ENCODE data around the gene ASIC2.

ASIC2 gene

GRCh38 chr17:33292981-33293867 lies at the start of gene ASIC2:
Gene ASIC2, minus strand, starts transcription at chr17:33293295.
- DNase-seq (ENCODE audit: low read depth), result no peak

GRCh38 chr17:33342025-33342424 lies 48.9 kb upstream of the ASIC2 start:
- no peak for DNase-seq (ENCODE audit: low read depth)

- DNase-seq (ENCODE audit: low read depth), result no peak
Observed at GRCh38 chr17:33338242-33338641, 45.1 kb upstream of the ASIC2 start.

- DNase-seq (ENCODE audit: low read depth), result no peak
Observed at GRCh38 chr17:33335491-33336173, 42.5 kb upstream of the ASIC2 start.

GRCh38 chr17:33334703-33335102 lies 41.6 kb upstream of the ASIC2 start:
- DNase-seq (ENCODE audit: low read depth), result no peak

- DNase-seq (ENCODE audit: low read depth), result no peak
Observed at GRCh38 chr17:33330877-33331276, 37.8 kb upstream of the ASIC2 start.

- DNase-seq (ENCODE audit: low read depth), result no peak
Observed at GRCh38 chr17:33328129-33328528, 35.0 kb upstream of the ASIC2 start.

GRCh38 chr17:33324736-33325135 lies 31.6 kb upstream of the ASIC2 start:
- DNase-seq (ENCODE audit: low read depth), result no peak

GRCh38 chr17:33322063-33322462 lies 29.0 kb upstream of the ASIC2 start:
- no peak for DNase-seq (ENCODE audit: low read depth)

- DNase-seq (ENCODE audit: low read depth), result no peak
Observed at GRCh38 chr17:33318241-33318640, 25.1 kb upstream of the ASIC2 start.

GRCh38 chr17:33316746-33317145 lies 23.7 kb upstream of the ASIC2 start:
- no peak for DNase-seq (ENCODE audit: low read depth)

GRCh38 chr17:33310296-33310695 lies 17.2 kb upstream of the ASIC2 start:
- no peak for DNase-seq (ENCODE audit: low read depth)

GRCh38 chr17:33303254-33303653 lies 10.2 kb upstream of the ASIC2 start:
- no peak for DNase-seq (ENCODE audit: low read depth)

GRCh38 chr17:33302394-33302793 lies 9.3 kb upstream of the ASIC2 start:
- DNase-seq (ENCODE audit: low read depth), result no peak

- DNase-seq (ENCODE audit: low read depth), result no peak
Observed at GRCh38 chr17:33300241-33300640, 7.1 kb upstream of the ASIC2 start.

GRCh38 chr17:33299115-33299514 lies 6.0 kb upstream of the ASIC2 start:
- no peak for DNase-seq (ENCODE audit: low read depth)

GRCh38 chr17:33297643-33298042 lies 4.5 kb upstream of the ASIC2 start:
- DNase-seq (ENCODE audit: low read depth), result no peak

- DNase-seq (ENCODE audit: low read depth), result no peak
Observed at GRCh38 chr17:33294994-33295393, 1.9 kb upstream of the ASIC2 start.

GRCh38 chr17:33292201-33292980 lies 704 bp downstream of the ASIC2 start:
- DNase-seq (ENCODE audit: low read depth), result no peak

GRCh38 chr17:33291248-33292200 lies 1.6 kb downstream of the ASIC2 start:
- DNase-seq (ENCODE audit: low read depth), result no peak

- no peak for DNase-seq (ENCODE audit: low read depth)
Observed at GRCh38 chr17:33290253-33290652, 2.8 kb downstream of the ASIC2 start.

Data from stimulated activated CD8-positive, alpha-beta memory T cell treated with anti-CD3 and anti-CD28 coated beads, Interleukin-12 subunit alpha, Interleukin-12 subunit beta, amount 100 ng/mL, for 1 hour (primary cell).